HCT116 (cell line): ENCODE data around the gene RNF4. TPM values are rescaled to one million over a fixed set of nuclear protein-coding genes. Genes with fewer than 3 reads are reported as not detected.

ENCODE experiments used
- ATAC-seq: fragments of 200-7000 bp; cut with Tn5 transposase; 2 replicates; pipeline ENCODE4 v1.9.1; 2020; ENCODE audit warnings: mild to moderate bottlenecking, moderate library complexity
- BruUV-seq: library from RNA; stranded (reverse); fragments of 400-500 nt; replicated peaks from 2 replicates; lab custom pipeline; 2021; lab: Mats Ljungman, UMichigan
- CTCF ChIA-PET: fragments of 300-600 bp; sonication (Branson Sonifier 250); formaldehyde crosslinking; loops from one replicate; lab custom pipeline; 2021; ENCODE audit warnings: antibody characterized with exemption; lab: Charles Lee
- POLR2A ChIA-PET: fragments of 300-600, 350-600 bp; sonication (Branson Sonifier 250); formaldehyde crosslinking; loops from one replicate; lab custom pipeline; 2021; ENCODE audit warnings: antibody characterized with exemption; lab: Charles Lee
- RAD21 ChIA-PET, 2 experiments: fragments of 300-600 bp; sonication (Branson Sonifier 250); formaldehyde crosslinking; loops; one replicate each; lab custom pipeline; 2023; ENCODE audit warnings: low total read pairs in 2 of 2; ENCODE audit not compliant: uncharacterized antibody in 2 of 2, unreplicated experiment in 2 of 2, low non-redundant PET in 1 of 2; lab: Charles Lee
- DNase-seq: peaks from one replicate; pipeline ENCODE4 v3.0.0-alpha.2; 2010; ENCODE audit warnings: low read depth, low spot score
- H2AFZ ChIP-seq: fragments of 200-600 bp; shearing (Covaris generic), sonication (generic); 2 replicates; pipeline ENCODE4 v1.6.1; 2017; ENCODE audit warnings: low read depth, mixed run types, mixed read lengths, antibody characterized with exemption, low read length; ENCODE audit not compliant: poor library complexity, severe bottlenecking
- H3K27ac ChIP-seq: 2 replicates; pipeline ENCODE4 v1.5.1; 2012; ENCODE audit warnings: low read depth, low read length
- H3K27me3 ChIP-seq: fragments of 200-600 bp; sonication (generic); 2 replicates; pipeline ENCODE4 v1.6.1; 2016; ENCODE audit warnings: mixed run types, low read length, mixed read lengths; ENCODE audit not compliant: insufficient read depth
- H3K36me3 ChIP-seq, 2 experiments: fragments of 200-500 bp in 1 of 2; fragments of 200-600 bp in 1 of 2; sonication (Bioruptor generic) in 1 of 2; sonication (generic) in 1 of 2; 2 replicates each; pipeline versions ENCODE4 v1.5.1 to v1.6.1; 2014 to 2016; ENCODE audit warnings: low read length in 2 of 2, inconsistent platforms in 1 of 2, mixed read lengths in 1 of 2, mixed run types in 1 of 2; ENCODE audit not compliant: insufficient read depth in 2 of 2, control insufficient read depth in 1 of 2
- H3K4me1 ChIP-seq, 2 experiments: fragments of 200-600 bp in 1 of 2; sonication (generic) in 1 of 2; 2 replicates each; pipeline versions ENCODE4 v1.5.1 to v1.6.1; 2012 to 2017; ENCODE audit warnings: low read length in 2 of 2, inconsistent platforms in 1 of 2, mild to moderate bottlenecking in 1 of 2, mixed read lengths in 1 of 2, mixed run types in 1 of 2, moderate library complexity in 1 of 2; ENCODE audit not compliant: insufficient read depth in 2 of 2, control insufficient read depth in 1 of 2
- H3K4me2 ChIP-seq: fragments of 200-600 bp; sonication (generic); 2 replicates; pipeline ENCODE4 v1.6.1; 2017; ENCODE audit warnings: mixed run types, low read length, mixed read lengths
- H3K4me3 ChIP-seq, 2 experiments: fragments of 200-600 bp in 1 of 2; sonication (generic) in 1 of 2; replicated peaks in 1 of 2; 2 replicates each; pipeline ENCODE4 v1.5.1; 2011 to 2016; ENCODE audit warnings: low read length in 2 of 2, control low read depth in 1 of 2, low read depth in 1 of 2, mild to moderate bottlenecking in 1 of 2, mixed read lengths in 1 of 2, mixed run types in 1 of 2
- H3K79me2 ChIP-seq: fragments of 200-600 bp; sonication (generic); 2 replicates; pipeline ENCODE4 v1.6.1; 2017; ENCODE audit warnings: mild to moderate bottlenecking, mixed run types, low read length, moderate library complexity, mixed read lengths; ENCODE audit not compliant: insufficient read depth
- H3K9ac ChIP-seq: fragments of 200-600 bp; sonication (generic); 2 replicates; pipeline ENCODE4 v1.6.1; 2016; ENCODE audit warnings: low read length, mixed read lengths
- H3K9me2 ChIP-seq: fragments of 200-600 bp; sonication (generic), shearing (Covaris generic); 2 replicates; pipeline ENCODE4 v1.6.1; 2017; ENCODE audit warnings: mixed run types, mild to moderate bottlenecking, moderate library complexity; ENCODE audit not compliant: insufficient read depth
- H3K9me3 ChIP-seq, 2 experiments: fragments of 200-500 bp in 1 of 2; fragments of 200-600 bp in 1 of 2; sonication (Bioruptor generic) in 1 of 2; sonication (generic) in 1 of 2; 2 replicates each; pipeline ENCODE4 v1.6.1; 2014 to 2017; ENCODE audit warnings: low read length in 2 of 2, mixed read lengths in 2 of 2, inconsistent platforms in 1 of 2, low read depth in 1 of 2, mild to moderate bottlenecking in 1 of 2, mixed run types in 1 of 2, moderate library complexity in 1 of 2; ENCODE audit not compliant: control insufficient read depth in 1 of 2, insufficient read depth in 1 of 2
- H4K20me1 ChIP-seq: fragments of 200-600 bp; sonication (generic), shearing (Covaris generic); 2 replicates; pipeline ENCODE4 v1.6.1; 2017; ENCODE audit warnings: mixed run types, mild to moderate bottlenecking, moderate library complexity; ENCODE audit not compliant: insufficient read depth
- CTCF ChIP-seq, 3 experiments: fragments of 200-600 bp in 1 of 3; sonication (generic) in 1 of 3; IDR thresholded peaks in 2 of 3; conservative IDR thresholded peaks in 1 of 3; 2 replicates each; pipeline ENCODE4 v1.5.1; 2012 to 2017; ENCODE audit warnings: low read depth in 2 of 3, low read length in 2 of 3, antibody characterized with exemption in 1 of 3, borderline replicate concordance in 1 of 3, control low read depth in 1 of 3, mild to moderate bottlenecking in 1 of 3, mixed read lengths in 1 of 3, mixed run types in 1 of 3, moderate library complexity in 1 of 3; ENCODE audit not compliant: insufficient read depth in 1 of 3
- EGR1 ChIP-seq: IDR thresholded peaks from 2 replicates; pipeline ENCODE4 v1.6.1; 2012; ENCODE audit warnings: low read depth
- RAD21 ChIP-seq: IDR thresholded peaks from 2 replicates; pipeline ENCODE4 v1.6.1; 2012; ENCODE audit warnings: low read depth, mild to moderate bottlenecking
- SIN3A ChIP-seq: IDR thresholded peaks from 2 replicates; pipeline ENCODE4 v1.6.1; 2012; ENCODE audit warnings: low read depth
- intact Hi-C: fragments of 100-400 bp; cut with micrococcal nuclease; formaldehyde crosslinking; loops from 2 replicates; pipeline ENCODE4 v1.10.0; 2022
- total RNA-seq: library from RNA; stranded (reverse); gene quantifications from one replicate; pipeline ENCODE4 v1.2.1, GENCODE V29; 2021; ENCODE audit not compliant: unreplicated experiment

The RNF4 gene
- total RNA-seq, 1 experiment from 2014 or later, result 62.3 TPM

GRCh38 chr4:2434420-2434819 is 34.5 kb upstream of the RNF4 start:
- BruUV-seq, result no TSS peak
- Histone ChIP-seq H3K79me2 (no peaks in the 10 kb centered on the region), H3K4me3 (no peak overlapping the region), H3K9me2 (no peaks in the 10 kb centered on the region), H3K27me3 (no peaks in the 10 kb centered on the region), H3K36me3 (no peaks in the 10 kb centered on the region), H2AFZ (no peak overlapping the region), H3K9me3 (no peaks in the 10 kb centered on the region), H4K20me1 (no peaks in the 10 kb centered on the region), H3K27ac (no peak overlapping the region), H3K4me2 (no peak overlapping the region), H3K4me1 (peaks cover 2 to 10% of the 10 kb centered on the region in 2 experiments; a peak in 3 of 4 replicates), H3K9ac (no peak overlapping the region)
- no peak for TF ChIP-seq SIN3A
- CTCF ChIA-PET, result no interaction called here
- ATAC-seq (no peak), DNase-seq (no peak)
- intact Hi-C loops, result no loop called here
- RAD21 ChIA-PET, result no interaction called here
- POLR2A ChIA-PET, result no interaction called here

- ATAC-seq (peak; percentile 67), DNase-seq (no peak)
- intact Hi-C loops, result no loop called here
- ChIA-PET RAD21 (no interaction called here), CTCF (no interaction called here), POLR2A (no interaction called here)
- Histone ChIP-seq H4K20me1 (no peaks in the 10 kb centered on the region), H2AFZ (no peak overlapping the region), H3K79me2 (no peaks in the 10 kb centered on the region), H3K27me3 (no peaks in the 10 kb centered on the region), H3K4me2 (no peak overlapping the region), H3K9me3 (no peaks in the 10 kb centered on the region), H3K4me3 (no peak overlapping the region), H3K4me1 (peaks cover 0 to under 1% of the 10 kb centered on the region in 2 experiments; a peak in 2 of 4 replicates), H3K9me2 (no peaks in the 10 kb centered on the region), H3K27ac (no peak overlapping the region), H3K36me3 (no peaks in the 10 kb centered on the region), H3K9ac (no peak overlapping the region)
- TF ChIP-seq EGR1 (no peak), RAD21 (peak; percentile 51; the same call in 1 of the 2 replicates), CTCF (IDR thresholded peaks at IDR 0.05 in 2 of 3, conservative IDR thresholded peaks at IDR 0.05 in 1 of 3; ENCODE audit: borderline replicate concordance in 1 of 3, insufficient read depth in 1 of 3, low read depth in 2 of 3, low read length in 2 of 3) (peak; percentile 10 to 25 (median 12); a peak in 2 of 6 replicates)
- BruUV-seq, result no TSS peak
These were observed 32.6 kb upstream of the RNF4 start for GRCh38 chr4:2436301-2436700.
